HG03575 (cell line): ENCODE results near the gene YRDC.
"Not testable (repeated sequence)": the region's sequence is repeated elsewhere in the genome, so short reads cannot be mapped to it uniquely, and the experiment has no call there.

Experiments
- ATAC-seq: cut with Tn5 transposase; IDR thresholded peaks from one replicate; pipeline ENCODE4 v1.9.1; 2021; ENCODE audit not compliant: unreplicated experiment, insufficient number of reproducible peaks, low FRiP score; ENCODE audit errors: extremely low read depth

YRDC gene

GRCh38 chr1:37782491-37782890, 25.5 kb downstream of the YRDC start:
- ATAC-seq: no peak

GRCh38 chr1:37778654-37779053, 29.4 kb downstream of the YRDC start:
- ATAC-seq: no peak

GRCh38 chr1:37776946-37777516, 31.0 kb downstream of the YRDC start:
- no peak for ATAC-seq

- ATAC-seq: not testable (repeated sequence)
Observed at GRCh38 chr1:37771440-37771839, 36.6 kb downstream of the YRDC start.

- no peak for ATAC-seq
Observed at GRCh38 chr1:37767488-37767887, 40.5 kb downstream of the YRDC start.

GRCh38 chr1:37765916-37766664, 41.9 kb downstream of the YRDC start:
- no peak for ATAC-seq

GRCh38 chr1:37764888-37765441, 43.0 kb downstream of the YRDC start, which contains the start of gene EPHA10:
EPHA10 (minus strand) TSS chr1:37765120; CDS start chr1:37765066, 54 bp downstream.
- ATAC-seq: no peak

GRCh38 chr1:37764414-37764825, 43.6 kb downstream of the YRDC start:
- no peak for ATAC-seq

GRCh38 chr1:37763791-37764413, 44.1 kb downstream of the YRDC start:
- no peak for ATAC-seq

GRCh38 chr1:37762516-37762915, 45.5 kb downstream of the YRDC start:
- no peak for ATAC-seq

GRCh38 chr1:37761416-37762095, 46.5 kb downstream of the YRDC start:
- ATAC-seq: no peak

- ATAC-seq: no peak
Observed at GRCh38 chr1:37759451-37759850, 48.6 kb downstream of the YRDC start.

GRCh38 chr1:37755951-37756560, 52.0 kb downstream of the YRDC start:
- no peak for ATAC-seq

GRCh38 chr1:37755290-37755689, 52.7 kb downstream of the YRDC start:
- ATAC-seq: no peak

- ATAC-seq: no peak
Observed at GRCh38 chr1:37753473-37754321, 54.3 kb downstream of the YRDC start.
